Stimulated activated CD4-positive, alpha-beta T cell treated with anti-CD3 and anti-CD28 coated beads, Interleukin-4, amount 100 ng/mL, for 48 hours (primary cell): ENCODE measurements around the gene BRIP1.

Experiments
- DNase-seq, 2 donors: peaks; one replicate each; pipeline ENCODE4 v3.0.0-alpha.2; 2020; ENCODE audit warnings: low read depth in 2 of 2

Gene BRIP1

GRCh38 chr17:61632826-61633225, 230.5 kb downstream of the BRIP1 start:
- DNase-seq: no peak

DNA sequence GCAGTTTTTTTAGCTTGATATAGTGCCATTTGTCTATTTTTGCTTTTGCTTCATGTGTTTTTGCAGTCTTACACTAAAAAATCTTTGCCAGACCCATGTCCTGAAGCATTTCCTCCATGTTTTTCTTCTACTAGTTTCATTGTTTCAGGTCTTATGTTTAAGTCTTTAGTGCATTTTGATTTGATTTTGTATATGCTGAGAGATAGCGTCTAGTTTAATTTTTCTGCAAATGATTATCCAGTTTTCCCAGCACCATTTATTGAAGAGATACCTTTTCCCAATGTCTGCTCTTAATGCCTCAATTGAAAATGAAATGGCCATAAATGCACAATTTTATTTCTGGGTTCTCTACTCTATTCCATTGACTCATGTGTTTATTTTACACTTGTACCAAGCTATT, 231.5 kb downstream of the BRIP1 start:
- no peak for DNase-seq
